Gastrocnemius medialis (tissue), 4 donors: Measurements from ENCODE around the gene GSAP. TPM values are rescaled to one million over a fixed set of nuclear protein-coding genes. Genes with fewer than 3 reads are reported as not detected.

ENCODE experiments used
- ATAC-seq, 2 donors: fragments of 150-250 bp; one replicate each; pipeline ENCODE4 v1.9.1; 2016
- DNase-seq, 2 donors: peaks; one replicate each; pipeline ENCODE4 v3.0.0-alpha.2; 2019
- H3K27ac ChIP-seq, 4 donors: fragments of 200-600 bp; sonication (generic); 1 replicate in 1 of 4; 2 replicates in 3 of 4; pipeline ENCODE4 v1.5.1; 2016 to 2018; ENCODE audit warnings: mild to moderate bottlenecking in 2 of 4, moderate library complexity in 1 of 4
- H3K27me3 ChIP-seq, 3 donors: fragments of 200-600 bp; sonication (generic) in 2 of 3; 1 replicate in 1 of 3; 2 replicates in 2 of 3; pipeline versions ENCODE4 v1.5.1 to v1.6.0; 2016 to 2019; ENCODE audit warnings: mild to moderate bottlenecking in 1 of 3, moderate library complexity in 1 of 3
- H3K36me3 ChIP-seq, 2 donors: fragments of 200-600 bp; sonication (generic) in 1 of 2; one replicate each; pipeline ENCODE4 v1.5.1; 2017 to 2018
- H3K4me1 ChIP-seq, 2 donors: fragments of 200-600 bp; sonication (generic) in 1 of 2; one replicate each; pipeline ENCODE4 v1.5.1; 2016 to 2017; ENCODE audit warnings: mild to moderate bottlenecking in 2 of 2
- H3K4me3 ChIP-seq, 4 donors: fragments of 200-600 bp; sonication (generic) in 3 of 4; 1 replicate in 1 of 4; 2 replicates in 3 of 4; pipeline ENCODE4 v1.5.1; 2016 to 2019; ENCODE audit warnings: mild to moderate bottlenecking in 2 of 4
- H3K9me3 ChIP-seq, 3 donors: fragments of 200-600 bp; sonication (generic) in 2 of 3; 1 replicate in 1 of 3; 2 replicates in 2 of 3; pipeline ENCODE4 v1.5.1; 2016 to 2019
- CTCF ChIP-seq, 5 experiments: fragments of 450-650 bp in 3 of 5; fragments of 200-600 bp in 2 of 5; sonication (generic) in 2 of 5; IDR thresholded peaks in 4 of 5; conservative IDR thresholded peaks in 1 of 5; 1 replicate in 4 of 5; 2 replicates in 1 of 5; pipeline ENCODE4 v1.5.1; 2016 to 2019; ENCODE audit warnings: antibody characterized with exemption in 5 of 5, mild to moderate bottlenecking in 3 of 5, moderate library complexity in 3 of 5
- POLR2A ChIP-seq, 2 donors: fragments of 450-650 bp; IDR thresholded peaks; one replicate each; pipeline ENCODE4 v1.6.1; 2017; ENCODE audit warnings: antibody characterized with exemption in 2 of 2, mild to moderate bottlenecking in 2 of 2, moderate library complexity in 2 of 2
- in situ Hi-C, 4 donors: fragments of 200-750 bp; cut with MboI; loops; one replicate each; pipeline versions ENCODE4 v1.15.0 to v1.8.0; 2017; ENCODE audit warnings: low sequenced_read_pairs in 4 of 4
- intact Hi-C: fragments of 100-400 bp; cut with DNase I; formaldehyde crosslinking; loops from one replicate; pipeline ENCODE4 v1.15.1; 2023; ENCODE audit warnings: low total_unique reads
- total RNA-seq, 4 donors: library from RNA; depleted of rRNA; stranded (reverse); fragments of >200 nt; gene quantifications; one replicate each; pipeline versions ENCODE4 v1.1.0 to v1.2.3, GENCODE V29; 2016

The GSAP gene
- total RNA-seq, 4 donors from 2014 or later = 1.2 to 8.3 (median 2.5) TPM

- no peaks in the 10 kb centered on the region for H3K4me1 ChIP-seq
- no peak overlapping the region for H3K4me3 ChIP-seq
- DNase-seq = no peak
- H3K27me3 ChIP-seq = no peaks in the 10 kb centered on the region
- in situ Hi-C loops = no loop called here
- no peak overlapping the region for H3K27ac ChIP-seq
- no peak for ATAC-seq
- H3K9me3 ChIP-seq = no peaks in the 10 kb centered on the region
- intact Hi-C loops = no loop called here
- H3K36me3 ChIP-seq = peaks cover 0 to 6% of the 10 kb centered on the region in 2 donors
- TF ChIP-seq CTCF (IDR thresholded peaks at IDR 0.05 in 4 of 5, conservative IDR thresholded peaks at IDR 0.05 in 1 of 5) (no peak), POLR2A (IDR thresholded peaks at IDR 0.05) (no peak)
Observed at GRCh38 chr7:77396894-77397547, 19.1 kb downstream of the GSAP start.

GRCh38 chr7:77395626-77396025 is 20.5 kb downstream of the GSAP start:
- H3K4me1 ChIP-seq = no peaks in the 10 kb centered on the region
- ATAC-seq (no peak), DNase-seq (no peak)
- intact Hi-C loops = no loop called here
- H3K27ac ChIP-seq = no peak overlapping the region
- in situ Hi-C loops = no loop called here
- H3K9me3 ChIP-seq = no peaks in the 10 kb centered on the region
- no peaks in the 10 kb centered on the region for H3K27me3 ChIP-seq
- TF ChIP-seq POLR2A (IDR thresholded peaks at IDR 0.05) (no peak), CTCF (IDR thresholded peaks at IDR 0.05 in 4 of 5, conservative IDR thresholded peaks at IDR 0.05 in 1 of 5) (no peak)
- peaks cover 0 to 6% of the 10 kb centered on the region in 2 donors for H3K36me3 ChIP-seq
- H3K4me3 ChIP-seq = no peak overlapping the region

- intact Hi-C loops (no loop called here), in situ Hi-C loops (no loop called here)
- peaks cover 0 to 6% of the 10 kb centered on the region in 2 donors for H3K36me3 ChIP-seq
- H3K27me3 ChIP-seq = no peaks in the 10 kb centered on the region
- H3K27ac ChIP-seq = no peak overlapping the region
- no peaks in the 10 kb centered on the region for H3K4me1 ChIP-seq
- H3K4me3 ChIP-seq = no peak overlapping the region
- no peak for DNase-seq
- no peaks in the 10 kb centered on the region for H3K9me3 ChIP-seq
- ATAC-seq = no peak
- TF ChIP-seq CTCF (IDR thresholded peaks at IDR 0.05 in 4 of 5, conservative IDR thresholded peaks at IDR 0.05 in 1 of 5) = no peak
Observed at GRCh38 chr7:77393954-77394353, 22.2 kb downstream of the GSAP start.

- H3K4me3 ChIP-seq = no peak overlapping the region
- H3K36me3 ChIP-seq = peaks cover 0 to 6% of the 10 kb centered on the region in 2 donors
- no peaks in the 10 kb centered on the region for H3K4me1 ChIP-seq
- in situ Hi-C loops (no loop called here), intact Hi-C loops (no loop called here)
- H3K27ac ChIP-seq = no peak overlapping the region
- DNase-seq (no peak), ATAC-seq (no peak)
- no peaks in the 10 kb centered on the region for H3K27me3 ChIP-seq
- H3K9me3 ChIP-seq = no peaks in the 10 kb centered on the region
- no peak for TF ChIP-seq CTCF (IDR thresholded peaks at IDR 0.05 in 4 of 5, conservative IDR thresholded peaks at IDR 0.05 in 1 of 5)
- no peak for TF ChIP-seq POLR2A (IDR thresholded peaks at IDR 0.05)
Observed at GRCh38 chr7:77393261-77393660, 22.9 kb downstream of the GSAP start.

GRCh38 chr7:77391230-77391629 is 24.9 kb downstream of the GSAP start:
- Histone ChIP-seq H3K27ac (no peak overlapping the region), H3K4me3 (no peak overlapping the region), H3K36me3 (peaks cover 0 to 6% of the 10 kb centered on the region in 2 donors), H3K9me3 (no peaks in the 10 kb centered on the region), H3K27me3 (no peaks in the 10 kb centered on the region), H3K4me1 (no peaks in the 10 kb centered on the region)
- intact Hi-C loops = no loop called here
- ATAC-seq (no peak), DNase-seq (no peak)
- in situ Hi-C loops = no loop called here
- TF ChIP-seq POLR2A (IDR thresholded peaks at IDR 0.05) (no peak), CTCF (IDR thresholded peaks at IDR 0.05 in 4 of 5, conservative IDR thresholded peaks at IDR 0.05 in 1 of 5) (no peak)
